A673 (cell line): ENCODE results near the gene RUBCNL. TPM values are rescaled to one million over a fixed set of nuclear protein-coding genes. Genes with fewer than 3 reads are reported as not detected.
A peak's percentile ranks its signal among the peaks of the same experiment; 100 is the strongest.
"Not testable (repeated sequence)": the region's sequence is repeated elsewhere in the genome, so short reads cannot be mapped to it uniquely, and the experiment has no call there.

Experiments
- BruUV-seq: library from RNA; stranded (reverse); fragments of 400-500 nt; replicated peaks from 2 replicates; lab custom pipeline; 2021; lab: Mats Ljungman, UMichigan
- CTCF ChIA-PET: fragments of 300-600 bp; sonication (Branson Sonifier 250); formaldehyde crosslinking; loops from one replicate; lab custom pipeline; 2022; ENCODE audit warnings: antibody characterized with exemption; lab: Charles Lee
- POLR2A ChIA-PET: fragments of 300-600 bp; sonication (Branson Sonifier 250); formaldehyde crosslinking; loops from one replicate; lab custom pipeline; 2022; ENCODE audit warnings: antibody characterized with exemption; ENCODE audit not compliant: low non-redundant PET; lab: Charles Lee
- DNase-seq: peaks from one replicate; pipeline ENCODE4 v3.0.0-alpha.2; 2015; ENCODE audit warnings: low spot score
- H3K27ac ChIP-seq: fragments of 200-600 bp; sonication (generic); 2 replicates; pipeline ENCODE4 v1.5.1; 2016; ENCODE audit warnings: mixed run types, low read depth, mild to moderate bottlenecking, mixed read lengths, antibody characterized with exemption, low read length; ENCODE audit not compliant: poor library complexity, severe bottlenecking
- H3K27me3 ChIP-seq: fragments of 200-600 bp; sonication (generic); replicated peaks from 2 replicates; pipeline ENCODE4 v1.6.1; 2017; ENCODE audit warnings: mixed run types, low read depth, mild to moderate bottlenecking, mixed read lengths, antibody characterized with exemption, low read length; ENCODE audit not compliant: insufficient read depth, poor library complexity
- H3K36me3 ChIP-seq: fragments of 200-600 bp; sonication (generic); 2 replicates; pipeline ENCODE4 v1.6.1; 2016; ENCODE audit warnings: mixed run types, mild to moderate bottlenecking, mixed read lengths, antibody characterized with exemption, low read length; ENCODE audit not compliant: insufficient read depth, poor library complexity, severe bottlenecking
- H3K4me1 ChIP-seq: fragments of 200-600 bp; sonication (generic); 2 replicates; pipeline ENCODE4 v1.6.1; 2017; ENCODE audit warnings: mixed run types, mild to moderate bottlenecking, mixed read lengths, antibody characterized with exemption, low read length; ENCODE audit not compliant: insufficient read depth, poor library complexity, severe bottlenecking
- H3K4me3 ChIP-seq: fragments of 200-600 bp; sonication (generic); 2 replicates; pipeline ENCODE4 v1.5.1; 2016; ENCODE audit warnings: low read depth, mixed run types, mild to moderate bottlenecking, mixed read lengths, low read length; ENCODE audit not compliant: poor library complexity, severe bottlenecking
- H3K9me3 ChIP-seq: fragments of 200-600 bp; sonication (generic); 2 replicates; pipeline ENCODE4 v1.6.1; 2016; ENCODE audit warnings: mixed run types, low read depth, mild to moderate bottlenecking, mixed read lengths, antibody characterized with exemption, low read length; ENCODE audit not compliant: poor library complexity, severe bottlenecking
- CTCF ChIP-seq: fragments of 300-800, 200-600 bp; sonication (generic); conservative IDR thresholded peaks from 2 replicates; pipeline ENCODE4 v1.5.1; 2017; ENCODE audit warnings: low read depth, mild to moderate bottlenecking, antibody characterized with exemption, low read length, moderate library complexity, mixed read lengths
- EZH2 ChIP-seq: fragments of 200-600 bp; sonication (generic); IDR thresholded peaks from 2 replicates; pipeline ENCODE4 v1.6.1; 2017; ENCODE audit warnings: borderline replicate concordance, low read depth, mild to moderate bottlenecking, mixed read lengths, antibody characterized with exemption, low read length; ENCODE audit not compliant: poor library complexity, severe bottlenecking
- intact Hi-C: fragments of 100-400 bp; cut with micrococcal nuclease; formaldehyde crosslinking; loops from one replicate; pipeline ENCODE4 v1.10.0; 2022; ENCODE audit not compliant: unreplicated experiment
- total RNA-seq: library from RNA; stranded (reverse); gene quantifications from 2 replicates; pipeline ENCODE4 v1.2.3, GENCODE V29; 2021

Gene RUBCNL
- total RNA-seq, 1 experiment from 2014 or later = 126 TPM

GRCh38 chr13:46373623-46374022 is 13.4 kb downstream of the RUBCNL start:
- TF ChIP-seq CTCF (no peak), EZH2 (no peak)
- no TSS peak for BruUV-seq
- DNase-seq = no peak
- Histone ChIP-seq H3K9me3 (no peaks in the 10 kb centered on the region), H3K36me3 (peaks cover 65% of the 10 kb centered on the region), H3K4me3 (peak overlapping the region; percentile 2), H3K27ac (peak overlapping the region; percentile 8), H3K4me1 (peaks cover 46% of the 10 kb centered on the region), H3K27me3 (no peaks in the 10 kb centered on the region)
- intact Hi-C loops = no loop called here
- CTCF ChIA-PET = no interaction called here
- POLR2A ChIA-PET = interaction anchor here (1.0 kb wide), 1 partner anchor 14 kb away, joined by 3 read pairs; the partner anchor contains the start of gene RUBCNL

GRCh38 chr13:46372938-46373337 is 14.1 kb downstream of the RUBCNL start:
- CTCF ChIA-PET = not testable (repeated sequence)

GRCh38 chr13:46372071-46372470 is 15.0 kb downstream of the RUBCNL start:
- peaks cover 46% of the 10 kb centered on the region for H3K4me1 ChIP-seq
- ChIA-PET CTCF (no interaction called here), POLR2A (no interaction called here)
- no peak overlapping the region for H3K27ac ChIP-seq
- intact Hi-C loops = no loop called here
- TF ChIP-seq EZH2 = no peak
- no peak for TF ChIP-seq CTCF
- no peaks in the 10 kb centered on the region for H3K27me3 ChIP-seq
- BruUV-seq = no TSS peak
- no peaks in the 10 kb centered on the region for H3K9me3 ChIP-seq
- H3K36me3 ChIP-seq = peaks cover 70% of the 10 kb centered on the region
- H3K4me3 ChIP-seq = no peak overlapping the region
- no peak for DNase-seq

More at GRCh38 chr13:46372938-46373337, 14.1 kb downstream of the RUBCNL start:
- intact Hi-C loops, H3K4me3 ChIP-seq, DNase-seq, BruUV-seq, H3K9me3 ChIP-seq, POLR2A ChIA-PET, H3K27me3 ChIP-seq: not testable (repeated sequence)
- Histone ChIP-seq H3K36me3 (peaks cover 68% of the 10 kb centered on the region), H3K27ac (peak overlapping the region; percentile 8), H3K4me1 (peaks cover 46% of the 10 kb centered on the region)
